A549 (cell line): ENCODE data around the gene MEF2A.

Source experiments
- BCL3 ChIP-seq: fragments of >200 bp; sonication (Bioruptor Twin); formaldehyde crosslinking; IDR thresholded peaks from 3 replicates; pipeline ENCODE4 v1.6.1; 2016
- CEBPB ChIP-seq, 2 experiments: fragments of >200 bp in 1 of 2; sonication (Bioruptor Twin) in 1 of 2; formaldehyde crosslinking in 1 of 2; IDR thresholded peaks; 2 replicates each; pipeline ENCODE4 v1.6.1; 2012 to 2016
- CHD4 ChIP-seq: fragments of 200-600 bp; sonication (generic); IDR thresholded peaks from 2 replicates; pipeline ENCODE4 v1.6.1; 2016; ENCODE audit warnings: antibody characterized with exemption, mild to moderate bottlenecking, borderline replicate concordance
- EHMT2 ChIP-seq: fragments of 200-600 bp; sonication (generic); IDR thresholded peaks from 2 replicates; pipeline ENCODE4 v1.6.1; 2016; ENCODE audit warnings: antibody characterized with exemption, low read depth, mild to moderate bottlenecking, moderate library complexity
- HDAC2 ChIP-seq: fragments of 200-600 bp; sonication (generic); IDR thresholded peaks from 2 replicates; pipeline ENCODE4 v1.6.1; 2016
- MYC ChIP-seq: IDR thresholded peaks from 2 replicates; pipeline ENCODE4 v1.6.1; 2012; ENCODE audit warnings: mild to moderate bottlenecking, inconsistent platforms, low read length, improper control_type of control experiment, borderline replicate concordance
- POLR2A ChIP-seq: IDR thresholded peaks from 2 replicates; pipeline ENCODE4 v1.6.1; 2012; ENCODE audit warnings: mild to moderate bottlenecking, low read length
- RCOR1 ChIP-seq: fragments of 150-350 bp; IDR thresholded peaks from 2 replicates; pipeline ENCODE4 v1.6.1; 2014; ENCODE audit warnings: antibody characterized with exemption, low read length, low read depth
- RFX5 ChIP-seq: fragments of 450-650 bp; IDR thresholded peaks from 2 replicates; pipeline ENCODE4 v1.7.1; 2014; ENCODE audit warnings: antibody characterized with exemption, mild to moderate bottlenecking, moderate library complexity
- ZNF302 ChIP-seq: fragments of 250-450 bp; sonication (Bioruptor Pico); IDR thresholded peaks from 2 replicates; pipeline ENCODE4 v1.9.0; 2021; ENCODE audit warnings: inconsistent platforms, mild to moderate bottlenecking, moderate library complexity
- TF ChIP-seq, protein P1 (sequence below): fragments of >200 bp; sonication (Bioruptor Twin); formaldehyde crosslinking; IDR thresholded peaks from 3 replicates; pipeline ENCODE4 v1.5.1; 2016
- TF ChIP-seq, protein P2 (sequence below): fragments of 450-650 bp; IDR thresholded peaks from 2 replicates; pipeline ENCODE4 v1.6.1; 2014; ENCODE audit warnings: antibody characterized with exemption

- TF ChIP-seq HDAC2 (no peak), RCOR1 (no peak), POLR2A (no peak), RFX5 (no peak), MYC (no peak), CEBPB (IDR thresholded peaks at IDR 0.05) (no peak), CHD4 (no peak), EHMT2 (no peak), ZNF302 (CRISPR knock-in tag) (no peak), BCL3 (no peak)
- TF ChIP-seq, protein P1, sequence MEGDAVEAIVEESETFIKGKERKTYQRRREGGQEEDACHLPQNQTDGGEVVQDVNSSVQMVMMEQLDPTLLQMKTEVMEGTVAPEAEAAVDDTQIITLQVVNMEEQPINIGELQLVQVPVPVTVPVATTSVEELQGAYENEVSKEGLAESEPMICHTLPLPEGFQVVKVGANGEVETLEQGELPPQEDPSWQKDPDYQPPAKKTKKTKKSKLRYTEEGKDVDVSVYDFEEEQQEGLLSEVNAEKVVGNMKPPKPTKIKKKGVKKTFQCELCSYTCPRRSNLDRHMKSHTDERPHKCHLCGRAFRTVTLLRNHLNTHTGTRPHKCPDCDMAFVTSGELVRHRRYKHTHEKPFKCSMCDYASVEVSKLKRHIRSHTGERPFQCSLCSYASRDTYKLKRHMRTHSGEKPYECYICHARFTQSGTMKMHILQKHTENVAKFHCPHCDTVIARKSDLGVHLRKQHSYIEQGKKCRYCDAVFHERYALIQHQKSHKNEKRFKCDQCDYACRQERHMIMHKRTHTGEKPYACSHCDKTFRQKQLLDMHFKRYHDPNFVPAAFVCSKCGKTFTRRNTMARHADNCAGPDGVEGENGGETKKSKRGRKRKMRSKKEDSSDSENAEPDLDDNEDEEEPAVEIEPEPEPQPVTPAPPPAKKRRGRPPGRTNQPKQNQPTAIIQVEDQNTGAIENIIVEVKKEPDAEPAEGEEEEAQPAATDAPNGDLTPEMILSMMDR: no peak
- TF ChIP-seq, protein P2, sequence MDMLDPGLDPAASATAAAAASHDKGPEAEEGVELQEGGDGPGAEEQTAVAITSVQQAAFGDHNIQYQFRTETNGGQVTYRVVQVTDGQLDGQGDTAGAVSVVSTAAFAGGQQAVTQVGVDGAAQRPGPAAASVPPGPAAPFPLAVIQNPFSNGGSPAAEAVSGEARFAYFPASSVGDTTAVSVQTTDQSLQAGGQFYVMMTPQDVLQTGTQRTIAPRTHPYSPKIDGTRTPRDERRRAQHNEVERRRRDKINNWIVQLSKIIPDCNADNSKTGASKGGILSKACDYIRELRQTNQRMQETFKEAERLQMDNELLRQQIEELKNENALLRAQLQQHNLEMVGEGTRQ: no peak
Observed at GRCh38 chr15:99603828-99604227, 38.0 kb downstream of the MEF2A start.
